Mesenchymal stem cell (in vitro differentiated cells and primary cell): Measurements from ENCODE around the gene UCHL1.
A peak's percentile ranks its signal among the peaks of the same experiment; 100 is the strongest.

Source experiments
- DNase-seq: peaks from one replicate; pipeline ENCODE4 v3.0.0-alpha.2; 2013
- H2AFZ ChIP-seq: one replicate; pipeline ENCODE4 v1.6.1; 2013; ENCODE audit warnings: low read depth, mild to moderate bottlenecking, control low read depth, inconsistent platforms, low read length, moderate library complexity
- H2AK5ac ChIP-seq: 2 replicates; pipeline ENCODE4 v1.6.1; 2013; ENCODE audit warnings: low read length, moderate library complexity, mild to moderate bottlenecking, inconsistent platforms; ENCODE audit not compliant: severe bottlenecking
- H2BK120ac ChIP-seq: one replicate; pipeline ENCODE4 v1.6.1; 2013; ENCODE audit warnings: low read depth, mild to moderate bottlenecking, inconsistent platforms, low read length, moderate library complexity
- H2BK12ac ChIP-seq, 2 experiments: one replicate each; pipeline ENCODE4 v1.6.1; 2013; ENCODE audit warnings: inconsistent platforms in 2 of 2, low read length in 2 of 2, mild to moderate bottlenecking in 2 of 2, moderate library complexity in 2 of 2, control low read depth in 1 of 2
- H2BK15ac ChIP-seq: one replicate; pipeline ENCODE4 v1.6.1; 2013; ENCODE audit warnings: mild to moderate bottlenecking, low read depth, inconsistent platforms; ENCODE audit not compliant: poor library complexity, severe bottlenecking
- H2BK5ac ChIP-seq: 2 replicates; pipeline ENCODE4 v1.6.1; 2013; ENCODE audit warnings: low read depth, mild to moderate bottlenecking, low read length, control low read depth, inconsistent platforms; ENCODE audit not compliant: poor library complexity, severe bottlenecking
- H3K14ac ChIP-seq, 2 experiments: one replicate each; pipeline ENCODE4 v1.6.1; 2013; ENCODE audit warnings: inconsistent platforms in 2 of 2, low read length in 2 of 2, control low read depth in 1 of 2, mild to moderate bottlenecking in 1 of 2, moderate library complexity in 1 of 2
- H3K18ac ChIP-seq, 2 experiments: one replicate each; pipeline ENCODE4 v1.6.1; 2013; ENCODE audit warnings: inconsistent platforms in 2 of 2, low read length in 2 of 2, control low read depth in 1 of 2, low read depth in 1 of 2, mild to moderate bottlenecking in 1 of 2
- H3K23ac ChIP-seq, 2 experiments: one replicate each; pipeline ENCODE4 v1.6.1; 2013; ENCODE audit warnings: inconsistent platforms in 2 of 2, low read length in 2 of 2, mild to moderate bottlenecking in 2 of 2, moderate library complexity in 2 of 2, control low read depth in 1 of 2
- H3K27ac ChIP-seq: 2 replicates; pipeline ENCODE4 v1.5.1; 2013; ENCODE audit warnings: mild to moderate bottlenecking, moderate library complexity, low read length, control low read depth, inconsistent platforms; ENCODE audit not compliant: poor library complexity, severe bottlenecking
- H3K27me3 ChIP-seq, 2 experiments: 2 replicates each; pipeline versions ENCODE4 v1.6.1 to v1.7.0; 2013; ENCODE audit warnings: low read length in 2 of 2, mild to moderate bottlenecking in 2 of 2, moderate library complexity in 2 of 2, control low read depth in 1 of 2, inconsistent platforms in 1 of 2; ENCODE audit not compliant: control insufficient read depth in 1 of 2, insufficient read depth in 1 of 2
- H3K36me3 ChIP-seq, 2 experiments: 2 replicates each; pipeline versions ENCODE4 v1.6.1 to v1.7.0; 2013; ENCODE audit warnings: low read length in 2 of 2, control low read depth in 1 of 2, inconsistent platforms in 1 of 2, low read depth in 1 of 2, mild to moderate bottlenecking in 1 of 2; ENCODE audit not compliant: insufficient read depth in 2 of 2, control insufficient read depth in 1 of 2
- H3K4ac ChIP-seq, 2 experiments: one replicate each; pipeline ENCODE4 v1.6.1; 2013; ENCODE audit warnings: inconsistent platforms in 2 of 2, low read length in 2 of 2, mild to moderate bottlenecking in 2 of 2, moderate library complexity in 2 of 2, control low read depth in 1 of 2, low read depth in 1 of 2
- H3K4me1 ChIP-seq: 2 replicates; pipeline ENCODE4 v1.6.1; 2013; ENCODE audit warnings: low read depth, low read length, control low read depth; ENCODE audit not compliant: control insufficient read depth, insufficient read depth
- H3K4me2 ChIP-seq: 2 replicates; pipeline ENCODE4 v1.6.1; 2013; ENCODE audit warnings: low read length, mild to moderate bottlenecking, inconsistent platforms; ENCODE audit not compliant: poor library complexity, severe bottlenecking
- H3K4me3 ChIP-seq, 2 experiments: 2 replicates each; pipeline versions ENCODE4 v1.5.1 to v1.7.0; 2013; ENCODE audit warnings: low read length in 2 of 2, mild to moderate bottlenecking in 2 of 2, control low read depth in 1 of 2, low read depth in 1 of 2; ENCODE audit not compliant: insufficient read depth in 1 of 2
- H3K79me1 ChIP-seq: replicated peaks from 2 replicates; pipeline ENCODE4 v1.6.1; 2013; ENCODE audit warnings: mild to moderate bottlenecking, control low read depth, low read length, inconsistent platforms; ENCODE audit not compliant: poor library complexity, severe bottlenecking
- H3K9ac ChIP-seq: 2 replicates; pipeline ENCODE4 v1.7.0; 2013; ENCODE audit warnings: mild to moderate bottlenecking, low read length, moderate library complexity
- H3K9me3 ChIP-seq: 2 replicates; pipeline ENCODE4 v1.7.0; 2013; ENCODE audit warnings: mild to moderate bottlenecking, low read length; ENCODE audit not compliant: control insufficient read depth
- H4K8ac ChIP-seq: one replicate; pipeline ENCODE4 v1.6.1; 2013; ENCODE audit warnings: inconsistent platforms, mild to moderate bottlenecking, low read length, moderate library complexity
- H4K91ac ChIP-seq: one replicate; pipeline ENCODE4 v1.6.1; 2013; ENCODE audit warnings: mild to moderate bottlenecking, low read length, inconsistent platforms
- WGBS: methylation state at CpG from one replicate; pipeline ENCODE4 v1.1.7; 2013; ENCODE audit warnings: mixed read lengths; 5-methylcytosine and 5-hydroxymethylcytosine counted together

UCHL1 gene

DNA sequence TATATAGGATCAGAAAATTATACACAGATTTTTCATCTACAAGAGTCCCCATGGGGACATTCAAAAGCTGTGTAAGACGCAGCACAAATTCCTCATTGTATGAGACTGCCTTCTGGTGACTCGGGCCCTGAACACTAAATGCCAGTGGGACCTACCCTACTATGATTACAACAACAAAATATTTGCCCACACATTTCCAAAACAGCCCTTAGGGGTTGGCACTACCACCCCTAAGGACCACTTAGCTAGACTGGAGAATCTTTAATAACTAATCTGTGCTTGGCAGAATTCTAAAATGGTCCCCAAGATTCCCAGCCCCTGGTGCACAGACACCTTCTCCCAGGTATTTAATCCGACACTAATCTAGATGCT lies 29.1 kb downstream of the UCHL1 start:
- no peak overlapping the region for H3K4me3 ChIP-seq
- no peak overlapping the region for H2AK5ac ChIP-seq
- no peak overlapping the region for H3K4me2 ChIP-seq
- peak overlapping the region; percentile 38 to 47 for H2BK12ac ChIP-seq
- H3K14ac ChIP-seq, result no peak overlapping the region
- H4K8ac ChIP-seq, result no peak overlapping the region
- no peak overlapping the region for H3K9ac ChIP-seq
- H3K36me3 ChIP-seq, result no peaks in the 10 kb centered on the region
- no peak overlapping the region for H2BK15ac ChIP-seq
- DNase-seq, result no peak
- no peaks in the 10 kb centered on the region for H3K27me3 ChIP-seq
- no peak overlapping the region for H2BK120ac ChIP-seq
- H4K91ac ChIP-seq, result no peak overlapping the region
- peaks cover 4% of the 10 kb centered on the region for H3K4me1 ChIP-seq
- H3K4ac ChIP-seq, result peak overlapping the region in 1 of 2 experiments; percentile 58
- no peak overlapping the region for H3K23ac ChIP-seq
- H3K79me1 ChIP-seq, result no peaks in the 10 kb centered on the region
- WGBS, result 84% methylated on average over 3 of the region's 3 CpGs
- H2BK5ac ChIP-seq, result no peak overlapping the region
- peak overlapping the region in 1 of 2 experiments; percentile 49 for H3K18ac ChIP-seq
- peaks cover 2% of the 10 kb centered on the region for H3K9me3 ChIP-seq
- no peak overlapping the region for H3K27ac ChIP-seq
- no peak overlapping the region for H2AFZ ChIP-seq

- Histone ChIP-seq H2BK12ac (peak overlapping the region in 1 of 2 experiments; percentile 33), H3K4ac (peak overlapping the region in 1 of 2 experiments; percentile 24), H3K4me2 (peak overlapping the region; percentile 40), H3K18ac (no peak overlapping the region), H2BK5ac (no peak overlapping the region), H3K27ac (no peak overlapping the region), H4K91ac (no peak overlapping the region), H3K79me1 (no peaks in the 10 kb centered on the region), H3K27me3 (no peaks in the 10 kb centered on the region), H2BK15ac (no peak overlapping the region), H4K8ac (no peak overlapping the region), H3K9ac (no peak overlapping the region), H3K4me3 (no peak overlapping the region), H2BK120ac (no peak overlapping the region), H2AK5ac (no peak overlapping the region), H3K4me1 (peaks cover 4% of the 10 kb centered on the region), H3K36me3 (no peaks in the 10 kb centered on the region), H3K14ac (no peak overlapping the region), H3K23ac (no peak overlapping the region), H2AFZ (no peak overlapping the region), H3K9me3 (peaks cover 2% of the 10 kb centered on the region)
- WGBS, result no CpG with 5 or more reads among the region's 1 CpG
- peak; percentile 54 for DNase-seq
Measured at GRCh38 chr4:41287005-41287404, 30.3 kb downstream of the UCHL1 start.

DNA sequence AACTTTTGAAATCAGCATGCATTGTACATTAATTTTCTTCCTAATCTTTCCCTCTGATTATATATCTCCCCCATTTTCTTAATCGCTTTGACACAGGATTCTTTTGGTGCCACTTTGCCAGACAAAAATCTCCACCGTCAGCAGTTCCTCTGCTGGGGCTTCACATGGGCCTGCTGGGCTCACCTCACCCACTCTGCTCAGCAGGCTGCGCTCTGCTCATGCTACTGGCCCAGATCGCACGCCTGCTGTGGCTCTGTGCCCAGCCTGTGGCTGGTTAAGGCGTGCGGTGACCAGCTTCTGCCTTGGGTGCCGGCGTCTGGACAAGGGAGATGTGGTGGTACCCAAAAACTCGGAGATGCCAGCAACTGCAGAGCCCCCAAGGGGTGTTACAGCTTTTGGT lies 31.1 kb downstream of the UCHL1 start:
- peak overlapping the region; percentile 17 for H2BK15ac ChIP-seq
- peak overlapping the region; percentile 82 to 88 for H3K18ac ChIP-seq
- H3K9ac ChIP-seq, result no peak overlapping the region
- peak overlapping the region; percentile 80 to 97 for H2BK12ac ChIP-seq
- H4K91ac ChIP-seq, result peak overlapping the region; percentile 96
- H3K36me3 ChIP-seq, result no peaks in the 10 kb centered on the region
- H4K8ac ChIP-seq, result peak overlapping the region; percentile 52
- no peak overlapping the region for H2AFZ ChIP-seq
- 89% methylated on average over 10 of the region's 10 CpGs for WGBS
- H3K4me2 ChIP-seq, result no peak overlapping the region
- H3K79me1 ChIP-seq, result no peaks in the 10 kb centered on the region
- no peak for DNase-seq
- no peak overlapping the region for H3K4me3 ChIP-seq
- peak overlapping the region; percentile 22 to 48 for H3K4ac ChIP-seq
- no peak overlapping the region for H2AK5ac ChIP-seq
- H3K14ac ChIP-seq, result peak overlapping the region in 1 of 2 experiments; percentile 19
- H3K27ac ChIP-seq, result no peak overlapping the region
- no peak overlapping the region for H3K23ac ChIP-seq
- H3K9me3 ChIP-seq, result peaks cover 2% of the 10 kb centered on the region
- no peaks in the 10 kb centered on the region for H3K27me3 ChIP-seq
- H2BK120ac ChIP-seq, result peak overlapping the region; percentile 27
- no peak overlapping the region for H2BK5ac ChIP-seq
- H3K4me1 ChIP-seq, result peaks cover 4% of the 10 kb centered on the region

DNA sequence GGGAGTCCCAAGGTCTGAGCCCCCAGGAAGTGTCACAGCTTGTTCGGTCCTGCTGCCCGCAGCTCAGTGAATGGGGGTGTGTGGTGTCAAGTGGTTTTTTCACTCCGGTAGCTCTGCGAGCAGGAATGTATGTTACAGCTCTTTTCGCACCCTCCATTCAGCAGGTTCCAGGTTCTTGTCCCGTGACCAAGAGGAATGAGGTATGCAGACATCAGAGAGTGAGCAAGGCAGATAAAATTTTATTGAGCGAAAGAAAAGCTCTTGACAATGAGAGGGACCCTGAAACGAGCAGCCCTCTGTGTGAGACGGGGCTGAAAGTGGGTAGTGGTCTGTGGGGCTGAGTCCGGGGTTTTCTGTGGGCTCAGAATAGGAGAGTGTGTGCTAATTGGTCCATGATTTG lies 31.5 kb downstream of the UCHL1 start:
- Histone ChIP-seq H4K91ac (no peak overlapping the region), H3K18ac (peak overlapping the region; percentile 82 to 88), H3K27me3 (no peaks in the 10 kb centered on the region), H3K4ac (peak overlapping the region; percentile 22 to 48), H3K36me3 (no peaks in the 10 kb centered on the region), H2BK12ac (peak overlapping the region; percentile 80 to 97), H4K8ac (peak overlapping the region; percentile 52), H2BK5ac (no peak overlapping the region), H3K23ac (no peak overlapping the region), H3K4me1 (peaks cover 4% of the 10 kb centered on the region), H3K4me2 (no peak overlapping the region), H3K9me3 (peaks cover 2% of the 10 kb centered on the region), H3K14ac (no peak overlapping the region), H3K27ac (no peak overlapping the region), H2AK5ac (no peak overlapping the region), H2BK120ac (peak overlapping the region; percentile 27), H3K79me1 (no peaks in the 10 kb centered on the region), H3K4me3 (no peak overlapping the region), H2BK15ac (no peak overlapping the region), H3K9ac (no peak overlapping the region), H2AFZ (no peak overlapping the region)
- no peak for DNase-seq
- 93% methylated on average over 10 of the region's 10 CpGs for WGBS
